GM18867 (cell line): ENCODE results near the gene CPT2.
A peak's percentile ranks its signal among the peaks of the same experiment; 100 is the strongest.

Experiments
- ATAC-seq: cut with Tn5 transposase; IDR thresholded peaks from one replicate; pipeline ENCODE4 v1.9.1; 2021; ENCODE audit warnings: mild to moderate bottlenecking, moderate library complexity; ENCODE audit not compliant: unreplicated experiment

CPT2 gene

GRCh38 chr1:53214376-53214940 is 17.8 kb downstream of the CPT2 start:
- ATAC-seq: no peak

GRCh38 chr1:53218201-53218600 is 21.6 kb downstream of the CPT2 start:
- ATAC-seq: no peak

GRCh38 chr1:53219711-53220110 is 23.1 kb downstream of the CPT2 start:
- no peak for ATAC-seq

GRCh38 chr1:53220171-53220961 is 23.7 kb downstream of the CPT2 start, which contains the start of gene CZIB:
TSS of gene CZIB (minus strand) at chr1:53220634. CDS start at chr1:53220575, 59 bp downstream.
- ATAC-seq: peak; percentile 93

GRCh38 chr1:53220962-53221286 is 24.3 kb downstream of the CPT2 start:
- ATAC-seq: no peak

GRCh38 chr1:53237638-53238037 is 41.0 kb downstream of the CPT2 start:
- no peak for ATAC-seq

- ATAC-seq: peak; percentile 93
Measured at GRCh38 chr1:53238197-53239155, 41.9 kb downstream of the CPT2 start, which contains the start of gene MAGOH. TSS of gene MAGOH (minus strand) at chr1:53238518. CDS start at chr1:53238448, 70 bp downstream.

GRCh38 chr1:53241828-53242227 is 45.2 kb downstream of the CPT2 start:
- no peak for ATAC-seq

- ATAC-seq: no peak
Measured at GRCh38 chr1:53242381-53242780, 45.8 kb downstream of the CPT2 start.

GRCh38 chr1:53244141-53244540 is 47.5 kb downstream of the CPT2 start:
- ATAC-seq: no peak

GRCh38 chr1:53246261-53247134 is 49.9 kb downstream of the CPT2 start:
- peak; percentile 40 for ATAC-seq

GRCh38 chr1:53249706-53250105 is 53.1 kb downstream of the CPT2 start:
- no peak for ATAC-seq

- ATAC-seq: no peak
Measured at GRCh38 chr1:53250325-53250724, 53.7 kb downstream of the CPT2 start.

- ATAC-seq: no peak
Measured at GRCh38 chr1:53254011-53254640, 57.5 kb downstream of the CPT2 start.

- ATAC-seq: no peak
Measured at GRCh38 chr1:53255031-53255430, 58.4 kb downstream of the CPT2 start.

GRCh38 chr1:53256511-53257453 is 60.2 kb downstream of the CPT2 start:
- ATAC-seq: no peak

GRCh38 chr1:53257454-53258081 is 60.9 kb downstream of the CPT2 start:
- ATAC-seq: no peak

GRCh38 chr1:53258216-53258615 is 61.6 kb downstream of the CPT2 start:
- ATAC-seq: no peak
